Endodermal cell (in vitro differentiated cells): Measurements from ENCODE around the gene ELMO3. TPM values are rescaled to one million over a fixed set of nuclear protein-coding genes. Genes with fewer than 3 reads are reported as not detected.

ENCODE experiments used
- DNase-seq: peaks from one replicate; pipeline ENCODE4 v3.0.0-alpha.2; 2017
- H3K27ac ChIP-seq: 2 replicates; pipeline ENCODE4 v1.5.1; 2013; ENCODE audit warnings: mild to moderate bottlenecking, low read depth, low read length, moderate library complexity
- H3K27me3 ChIP-seq: 2 replicates; pipeline ENCODE4 v1.6.1; 2013; ENCODE audit warnings: mild to moderate bottlenecking, low read length, moderate library complexity; ENCODE audit not compliant: insufficient read depth, control insufficient read depth, poor library complexity, severe bottlenecking
- H3K36me3 ChIP-seq: 2 replicates; pipeline ENCODE4 v1.7.0; 2013; ENCODE audit warnings: mild to moderate bottlenecking, low read length, moderate library complexity; ENCODE audit not compliant: control insufficient read depth, insufficient read depth
- H3K4me1 ChIP-seq: one replicate; pipeline ENCODE4 v1.7.0; 2013; ENCODE audit warnings: low read length; ENCODE audit not compliant: control insufficient read depth, insufficient read depth
- H3K4me3 ChIP-seq: 2 replicates; pipeline ENCODE4 v1.5.1; 2013; ENCODE audit warnings: mild to moderate bottlenecking, low read length, moderate library complexity
- H3K9ac ChIP-seq: 2 replicates; pipeline ENCODE4 v1.6.1; 2013; ENCODE audit warnings: mild to moderate bottlenecking, low read length, moderate library complexity; ENCODE audit not compliant: poor library complexity, severe bottlenecking; ENCODE audit errors: extremely low read depth
- H3K9me3 ChIP-seq: 2 replicates; pipeline ENCODE4 v1.6.1; 2013; ENCODE audit warnings: mild to moderate bottlenecking, low read length, moderate library complexity; ENCODE audit not compliant: control insufficient read depth
- H3K27ac Mint-ChIP-seq: 2 replicates; pipeline ENCODE4 v1.8.0; 2020; ENCODE audit warnings: mixed read lengths
- H3K27me3 Mint-ChIP-seq: 2 replicates; pipeline ENCODE4 v1.8.0; 2021; ENCODE audit warnings: mild to moderate bottlenecking, mixed read lengths; ENCODE audit not compliant: insufficient read depth
- H3K36me3 Mint-ChIP-seq: 2 replicates; pipeline ENCODE4 v1.8.0; 2020; ENCODE audit warnings: low read depth, mixed read lengths
- H3K4me1 Mint-ChIP-seq: 2 replicates; pipeline ENCODE4 v1.8.0; 2020; ENCODE audit warnings: mixed read lengths
- H3K4me3 Mint-ChIP-seq: 2 replicates; pipeline ENCODE4 v1.8.0; 2020; ENCODE audit warnings: mild to moderate bottlenecking, moderate library complexity, mixed read lengths
- H3K9me3 Mint-ChIP-seq: 2 replicates; pipeline ENCODE4 v1.8.0; 2020; ENCODE audit warnings: mild to moderate bottlenecking, mixed read lengths
- CTCF ChIP-seq: fragments of 200-600 bp; sonication (generic); conservative IDR thresholded peaks from 2 replicates; pipeline ENCODE4 v1.5.0; 2021; ENCODE audit warnings: antibody characterized with exemption, mild to moderate bottlenecking
- WGBS, 2 experiments: methylation state at CpG; one replicate each; pipeline versions ENCODE4 v1.1.5 to v1.1.7; 2013; ENCODE audit warnings: missing lambda C conversion rate in 2 of 2, mixed read lengths in 1 of 2; ENCODE audit not compliant: insufficient coverage in 1 of 2, insufficient read length in 1 of 2; 5-methylcytosine and 5-hydroxymethylcytosine counted together
- total RNA-seq, 2 donors: library from RNA; stranded (reverse); fragmentation: NEBNext Ultra II Directional in 1 of 2; extraction: Animal tissue kit (Norgen Biotek cat#: 25700) in 1 of 2; gene quantifications; 2 replicates in 1 of 2; 3 replicates in 1 of 2; pipeline ENCODE4 v1.2.1, GENCODE V29; 2021

Gene ELMO3
- total RNA-seq, 2 donors from 2014 or later, result 5.6 to 6.4 TPM

GRCh38 chr16:67246081-67246755 is 47.3 kb downstream of the ELMO3 start:
- H3K4me1 ChIP-seq, result peaks cover 28% of the 10 kb centered on the region
- H3K4me3 Mint-ChIP-seq, result peak overlapping the region; percentile 86
- H3K9me3 ChIP-seq, result no peaks in the 10 kb centered on the region
- peak overlapping the region; percentile 80 for H3K9ac ChIP-seq
- 0 to 1% methylated on average over 18 to 47 of the region's 48 CpGs for WGBS, 2 experiments
- peak; percentile 64 for TF ChIP-seq CTCF
- H3K27me3 Mint-ChIP-seq, result peaks cover 26% of the 10 kb centered on the region
- peak overlapping the region; percentile 96 for H3K27ac Mint-ChIP-seq
- peaks cover 30% of the 10 kb centered on the region for H3K4me1 Mint-ChIP-seq
- peak overlapping the region; percentile 89 for H3K4me3 ChIP-seq
- H3K27ac ChIP-seq, result peak overlapping the region; percentile 82
- no peaks in the 10 kb centered on the region for H3K27me3 ChIP-seq
- H3K36me3 ChIP-seq, result peaks cover 37% of the 10 kb centered on the region
- H3K9me3 Mint-ChIP-seq, result no peaks in the 10 kb centered on the region
- no peaks in the 10 kb centered on the region for H3K36me3 Mint-ChIP-seq
- DNase-seq, result peak; percentile 96

- WGBS, 2 experiments, result 0 to 1% methylated on average over 8 to 26 of the region's 26 CpGs
These were observed 47.8 kb downstream of the ELMO3 start for GRCh38 chr16:67246756-67247191.

More at GRCh38 chr16:67246756-67247191, 47.8 kb downstream of the ELMO3 start:
- Histone ChIP-seq H3K27me3 (no peaks in the 10 kb centered on the region), H3K4me3 (peak overlapping the region; percentile 89), H3K36me3 (peaks cover 31% of the 10 kb centered on the region), H3K9ac (peak overlapping the region; percentile 80), H3K4me1 (peaks cover 25% of the 10 kb centered on the region), H3K9me3 (no peaks in the 10 kb centered on the region), H3K27ac (peak overlapping the region; percentile 82)
- Mint-ChIP-seq H3K27ac (peak overlapping the region; percentile 96), H3K4me1 (peaks cover 26% of the 10 kb centered on the region), H3K9me3 (no peaks in the 10 kb centered on the region), H3K27me3 (peaks cover 27% of the 10 kb centered on the region), H3K4me3 (peak overlapping the region; percentile 86), H3K36me3 (no peaks in the 10 kb centered on the region)
- TF ChIP-seq CTCF, result peak; percentile 43
- peak; percentile 98 for DNase-seq
